MCF 10A (cell line): ENCODE data around the gene GDPGP1. TPM values are rescaled to one million over a fixed set of nuclear protein-coding genes. Genes with fewer than 3 reads are reported as not detected.

Experiments used
- BruUV-seq: library from RNA; stranded (reverse); fragments of 400-500 nt; replicated peaks from 2 replicates; lab custom pipeline; 2021; lab: Mats Ljungman, UMichigan
- CTCF ChIA-PET: fragments of 300-600 bp; sonication (Branson Sonifier 250); formaldehyde crosslinking; extraction: SDS; loops from one replicate; lab custom pipeline; 2021; ENCODE audit warnings: antibody characterized with exemption, inconsistent platforms; lab: Yijun Ruan, JAX
- POLR2A ChIA-PET: fragments of 300-600, 350-650 bp; sonication (Branson Sonifier 250); formaldehyde crosslinking; extraction: SDS; loops from one replicate; lab custom pipeline; 2020; ENCODE audit warnings: antibody characterized with exemption, inconsistent platforms; lab: Yijun Ruan, JAX
- DNase-seq: peaks from one replicate; pipeline ENCODE4 v3.0.0-alpha.2; 2018; ENCODE audit not compliant: unreplicated experiment
- H3K27ac Mint-ChIP-seq: one replicate; pipeline ENCODE4 v1.8.0; 2022; ENCODE audit warnings: mild to moderate bottlenecking, low read depth, mixed read lengths; ENCODE audit not compliant: unreplicated experiment
- H3K27me3 Mint-ChIP-seq: one replicate; pipeline ENCODE4 v1.8.0; 2022; ENCODE audit warnings: mixed read lengths; ENCODE audit not compliant: insufficient read depth, unreplicated experiment
- H3K36me3 Mint-ChIP-seq: one replicate; pipeline ENCODE4 v1.8.0; 2022; ENCODE audit warnings: mild to moderate bottlenecking, moderate library complexity, mixed read lengths; ENCODE audit not compliant: insufficient read depth, unreplicated experiment
- H3K4me1 Mint-ChIP-seq: one replicate; pipeline ENCODE4 v1.8.0; 2022; ENCODE audit warnings: mixed read lengths; ENCODE audit not compliant: insufficient read depth, unreplicated experiment
- H3K4me3 Mint-ChIP-seq: one replicate; pipeline ENCODE4 v1.8.0; 2022; ENCODE audit warnings: mild to moderate bottlenecking, moderate library complexity, mixed read lengths; ENCODE audit not compliant: unreplicated experiment
- H3K9me3 Mint-ChIP-seq: one replicate; pipeline ENCODE4 v1.8.0; 2022; ENCODE audit warnings: mixed read lengths; ENCODE audit not compliant: unreplicated experiment
- intact Hi-C: fragments of 100-400 bp; cut with micrococcal nuclease; formaldehyde crosslinking; loops from 2 replicates; pipeline ENCODE4 v1.14.1; 2022
- total RNA-seq: library from RNA; stranded (reverse); gene quantifications from 2 replicates; pipeline ENCODE4 v1.2.3, GENCODE V29; 2022
- TF ChIP-seq, protein P1 (sequence below): fragments of 200-600 bp; IDR thresholded peaks from one replicate; pipeline ENCODE4 v1.8.0; 2022; ENCODE audit warnings: antibody characterized with exemption, mild to moderate bottlenecking; ENCODE audit not compliant: unreplicated experiment

GDPGP1 gene
- total RNA-seq, 1 experiment from 2014 or later, result 3.4 TPM

DNA sequence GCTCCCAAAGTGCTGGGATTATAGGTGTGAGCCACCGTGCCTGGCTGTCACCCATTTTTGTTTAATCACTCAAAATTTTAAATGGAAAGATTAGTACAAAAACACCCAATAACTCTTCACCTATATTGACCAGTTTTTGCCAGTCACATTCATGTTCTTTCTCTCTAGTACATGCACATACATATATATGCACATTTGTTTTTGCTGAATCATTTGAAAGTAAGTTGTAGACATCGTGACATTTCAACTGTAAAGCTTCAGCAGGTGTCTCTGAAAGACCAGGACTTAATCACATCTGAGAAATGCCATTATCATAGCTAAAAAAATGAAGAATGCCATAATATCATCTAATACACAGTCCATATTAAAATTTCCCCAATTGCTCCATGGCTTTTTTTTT lies 39.4 kb upstream of the GDPGP1 start:
- Mint-ChIP-seq H3K27ac (no peak overlapping the region), H3K4me1 (peaks cover 38% of the 10 kb centered on the region), H3K36me3 (peaks cover 51% of the 10 kb centered on the region), H3K27me3 (no peaks in the 10 kb centered on the region), H3K9me3 (no peaks in the 10 kb centered on the region), H3K4me3 (no peak overlapping the region)
- BruUV-seq, result no TSS peak
- intact Hi-C loops, result no loop called here
- TF ChIP-seq, protein P1, sequence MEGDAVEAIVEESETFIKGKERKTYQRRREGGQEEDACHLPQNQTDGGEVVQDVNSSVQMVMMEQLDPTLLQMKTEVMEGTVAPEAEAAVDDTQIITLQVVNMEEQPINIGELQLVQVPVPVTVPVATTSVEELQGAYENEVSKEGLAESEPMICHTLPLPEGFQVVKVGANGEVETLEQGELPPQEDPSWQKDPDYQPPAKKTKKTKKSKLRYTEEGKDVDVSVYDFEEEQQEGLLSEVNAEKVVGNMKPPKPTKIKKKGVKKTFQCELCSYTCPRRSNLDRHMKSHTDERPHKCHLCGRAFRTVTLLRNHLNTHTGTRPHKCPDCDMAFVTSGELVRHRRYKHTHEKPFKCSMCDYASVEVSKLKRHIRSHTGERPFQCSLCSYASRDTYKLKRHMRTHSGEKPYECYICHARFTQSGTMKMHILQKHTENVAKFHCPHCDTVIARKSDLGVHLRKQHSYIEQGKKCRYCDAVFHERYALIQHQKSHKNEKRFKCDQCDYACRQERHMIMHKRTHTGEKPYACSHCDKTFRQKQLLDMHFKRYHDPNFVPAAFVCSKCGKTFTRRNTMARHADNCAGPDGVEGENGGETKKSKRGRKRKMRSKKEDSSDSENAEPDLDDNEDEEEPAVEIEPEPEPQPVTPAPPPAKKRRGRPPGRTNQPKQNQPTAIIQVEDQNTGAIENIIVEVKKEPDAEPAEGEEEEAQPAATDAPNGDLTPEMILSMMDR, result no peak
- no peak for DNase-seq
- ChIA-PET CTCF (interaction anchor here (1.1 to 5.3 kb wide), 2 partner anchors 9 to 20 kb away, joined by 4 to 40 read pairs; no protein-coding TSS in a partner anchor), POLR2A (interaction anchor here (0.8 to 2.2 kb wide), 4 partner anchors 11 to 39 kb away, joined by 3 to 6 read pairs (median 4); partner anchors contain the start of genes CIB1 and GDPGP1)

DNA sequence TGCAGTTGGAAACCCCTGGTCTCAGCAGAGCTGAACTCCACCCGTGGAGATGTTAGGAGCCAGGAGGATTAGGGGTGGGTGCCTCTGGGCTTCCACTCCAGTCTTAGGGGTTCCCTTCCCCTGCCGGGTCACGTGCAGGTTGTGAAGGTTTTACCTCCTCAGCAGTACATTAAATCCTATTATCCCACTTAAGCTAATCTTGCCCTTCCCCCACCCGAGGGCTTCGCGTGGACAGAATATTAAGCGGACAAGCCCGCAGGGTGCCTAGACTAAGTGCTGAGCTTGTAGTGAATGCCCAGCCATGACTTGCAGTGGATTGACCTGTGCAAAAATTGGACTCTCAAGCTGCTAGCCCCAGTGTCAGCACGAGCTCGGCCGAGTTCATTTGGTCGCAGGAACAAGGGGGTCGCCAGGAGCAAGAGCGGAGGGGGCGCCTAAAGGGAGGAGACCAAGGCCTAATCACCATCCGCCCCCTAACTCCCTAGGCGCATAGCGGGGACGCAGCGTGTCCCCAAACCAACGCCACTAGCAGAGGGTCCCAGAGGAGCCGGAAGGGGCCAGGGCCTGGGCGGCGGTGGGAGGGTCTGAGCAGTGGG lies 33.4 kb upstream of the GDPGP1 start:
- Mint-ChIP-seq H3K27ac (no peak overlapping the region), H3K4me1 (peaks cover 20% of the 10 kb centered on the region), H3K4me3 (peak overlapping the region; percentile 78), H3K36me3 (peaks cover 26% of the 10 kb centered on the region), H3K27me3 (no peaks in the 10 kb centered on the region), H3K9me3 (no peaks in the 10 kb centered on the region)
- TF ChIP-seq, protein P1, result no peak
- no TSS peak for BruUV-seq
- ChIA-PET CTCF (interaction anchor here (0.6 to 2.4 kb wide), 7 partner anchors 9 to 57 kb away, joined by 3 to 7 read pairs (median 3); no protein-coding TSS in a partner anchor), POLR2A (interaction anchor here (0.6 to 5.5 kb wide), 7 partner anchors 8 to 957 kb away, joined by 3 to 81 read pairs (median 23); partner anchors contain the start of genes CIB1, FANCI and GDPGP1)
- intact Hi-C loops, result no loop called here
- DNase-seq, result no peak

DNA sequence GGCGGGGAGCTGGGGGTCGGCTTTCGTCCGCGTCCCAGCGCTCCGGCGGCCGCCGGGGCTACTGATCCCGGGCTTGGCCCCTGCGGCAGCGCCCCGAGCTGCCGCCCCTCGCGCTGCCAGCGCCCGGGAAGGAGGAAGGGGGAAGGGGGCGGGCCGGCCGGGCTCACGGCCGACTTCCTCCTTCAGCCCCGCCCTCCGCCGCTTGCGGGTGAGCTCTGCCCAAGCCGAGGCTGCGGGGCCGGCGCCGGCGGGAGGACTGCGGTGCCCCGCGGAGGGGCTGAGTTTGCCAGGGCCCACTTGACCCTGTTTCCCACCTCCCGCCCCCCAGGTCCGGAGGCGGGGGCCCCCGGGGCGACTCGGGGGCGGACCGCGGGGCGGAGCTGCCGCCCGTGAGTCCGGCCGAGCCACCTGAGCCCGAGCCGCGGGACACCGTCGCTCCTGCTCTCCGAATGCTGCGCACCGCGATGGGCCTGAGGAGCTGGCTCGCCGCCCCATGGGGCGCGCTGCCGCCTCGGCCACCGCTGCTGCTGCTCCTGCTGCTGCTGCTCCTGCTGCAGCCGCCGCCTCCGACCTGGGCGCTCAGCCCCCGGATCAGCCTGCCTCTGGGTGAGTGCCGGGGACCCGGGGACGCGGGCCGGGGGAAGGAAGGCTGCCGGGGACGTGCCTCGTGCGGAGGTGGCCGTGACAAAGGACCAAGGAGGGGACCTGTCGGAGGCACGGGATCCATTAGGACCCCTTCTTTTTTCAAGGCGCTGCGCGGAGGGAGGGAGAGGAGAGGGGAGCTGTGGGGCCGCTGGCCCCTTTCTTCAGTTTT lies 32.7 kb upstream of the GDPGP1 start, which contains the start of gene SEMA4B:
Gene SEMA4B (plus strand): TSS at position 201 of the 814 bp plus-strand sequence. CDS start 249 bp downstream, at position 450.
- peaks cover 27% of the 10 kb centered on the region for H3K4me1 Mint-ChIP-seq
- H3K27me3 Mint-ChIP-seq, result no peaks in the 10 kb centered on the region
- no peak within 1 kb of the TSS for H3K27ac Mint-ChIP-seq
- intact Hi-C loops, result no loop called here
- no TSS peak for BruUV-seq
- H3K36me3 Mint-ChIP-seq, result peaks cover 26% of the 10 kb centered on the region
- H3K9me3 Mint-ChIP-seq, result no peaks in the 10 kb centered on the region
- TF ChIP-seq, protein P1, result no peak
- peak; percentile 51 for DNase-seq
- ChIA-PET CTCF (interaction anchor here (0.5 to 2.4 kb wide), 8 partner anchors 10 to 58 kb away, joined by 3 to 7 read pairs (median 4); no protein-coding TSS in a partner anchor), POLR2A (interaction anchor here (0.6 to 5.5 kb wide), 12 partner anchors 11 to 957 kb away, joined by 3 to 81 read pairs (median 4); partner anchors contain the start of genes CIB1, FANCI, GDPGP1 and IDH2)
- H3K4me3 Mint-ChIP-seq, result peak within 1 kb of the TSS; percentile 78
